NCI-H1105 treated with DMSO at 0.1 percent for 48 hours (cell line): ENCODE data around the gene RNF220.
"Not testable (repeated sequence)": the region's sequence is repeated elsewhere in the genome, so short reads cannot be mapped to it uniquely, and the experiment has no call there.

ENCODE experiments used
- DNase-seq: peaks from one replicate; lab custom pipeline; 2025; lab: John Stamatoyannopoulos, UW

The RNF220 gene

GRCh38 chr1:44654621-44655187 lies 249.6 kb downstream of the RNF220 start:
- DNase-seq: no peak

DNA sequence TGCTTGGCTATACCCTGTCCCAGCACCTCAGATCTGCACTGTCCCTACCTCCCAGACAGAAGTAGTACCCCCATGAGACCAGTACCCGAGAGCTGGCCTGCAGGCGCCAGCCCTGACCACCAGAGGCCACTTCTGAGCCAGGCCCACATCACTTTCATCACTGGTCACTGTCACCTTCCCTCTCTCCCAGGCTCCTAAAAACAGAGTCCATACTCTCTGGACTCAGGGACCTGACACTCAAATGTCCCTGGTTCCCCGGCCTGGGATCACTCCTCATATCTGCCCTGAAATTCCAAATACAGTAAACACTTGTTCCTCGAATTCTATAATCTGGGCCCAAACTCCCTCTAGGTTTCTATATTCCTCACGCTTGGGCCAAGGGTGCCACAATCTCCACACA lies 250.6 kb downstream of the RNF220 start:
- no peak for DNase-seq

GRCh38 chr1:44659566-44659965 lies 254.5 kb downstream of the RNF220 start:
- DNase-seq: no peak

DNA sequence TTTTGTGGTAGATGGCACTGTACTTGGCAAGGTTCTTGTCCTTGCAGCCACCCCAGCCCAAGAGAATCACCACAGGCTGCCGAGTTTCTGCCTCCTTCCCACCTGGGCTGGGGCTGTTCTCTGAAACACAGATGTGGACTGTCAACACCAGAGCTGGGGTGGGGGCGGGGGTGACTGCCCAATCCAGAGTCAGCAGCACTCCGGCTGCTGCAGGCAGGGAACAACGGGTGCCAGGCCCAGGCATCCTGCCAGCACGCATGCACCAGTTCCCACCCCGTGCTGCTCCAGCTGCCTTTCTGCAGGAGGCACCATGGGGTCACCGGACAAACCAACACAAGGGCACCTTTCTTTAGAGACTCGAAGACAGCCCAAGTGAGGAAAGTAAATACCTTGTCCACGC lies 255.1 kb downstream of the RNF220 start:
- peak; percentile 78 for DNase-seq

- no peak for DNase-seq
Measured at GRCh38 chr1:44661781-44662682, 257.0 kb downstream of the RNF220 start.

- no peak for DNase-seq
Measured at GRCh38 chr1:44662683-44663030, 257.6 kb downstream of the RNF220 start.

DNA sequence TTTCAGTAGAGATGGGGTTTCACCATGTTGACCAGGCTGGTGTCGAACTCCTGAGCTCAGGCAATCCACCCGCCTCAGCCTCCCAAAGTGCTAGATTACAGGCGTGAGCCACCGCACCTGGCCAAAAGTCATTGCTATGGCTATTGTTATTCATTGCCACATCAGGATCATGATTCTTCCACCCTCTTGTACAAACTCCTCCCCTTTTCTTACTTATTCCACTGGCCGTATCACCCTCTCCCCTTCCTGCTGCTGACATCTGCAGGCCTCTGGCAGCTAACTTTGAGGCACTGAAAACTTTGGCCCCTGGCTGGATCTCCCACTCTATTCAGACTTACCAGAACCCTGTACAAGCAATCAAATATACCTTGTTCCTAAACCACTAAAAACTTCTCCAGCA lies 258.4 kb downstream of the RNF220 start:
- no peak for DNase-seq

GRCh38 chr1:44664730-44665370 lies 259.8 kb downstream of the RNF220 start:
- DNase-seq: no peak

DNA sequence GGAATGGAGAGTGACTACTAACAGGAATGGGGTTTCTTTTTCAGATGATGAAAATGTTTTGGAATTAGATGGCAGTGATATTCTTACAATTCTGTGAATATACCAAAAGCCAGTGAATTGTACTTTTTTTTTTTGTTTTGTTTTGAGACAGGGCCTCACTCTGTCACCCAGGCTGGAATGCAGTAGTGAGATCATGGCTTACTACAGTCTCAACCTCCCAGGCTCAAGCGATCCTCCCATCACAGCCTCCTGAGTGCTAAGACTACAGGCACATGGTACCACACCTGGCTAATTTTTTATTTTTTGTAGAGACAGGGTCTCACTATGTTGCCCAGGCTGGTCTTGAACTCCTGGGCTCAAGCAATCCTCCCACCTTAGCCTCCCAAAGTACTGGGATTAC lies 261.7 kb downstream of the RNF220 start:
- DNase-seq: not testable (repeated sequence)

DNA sequence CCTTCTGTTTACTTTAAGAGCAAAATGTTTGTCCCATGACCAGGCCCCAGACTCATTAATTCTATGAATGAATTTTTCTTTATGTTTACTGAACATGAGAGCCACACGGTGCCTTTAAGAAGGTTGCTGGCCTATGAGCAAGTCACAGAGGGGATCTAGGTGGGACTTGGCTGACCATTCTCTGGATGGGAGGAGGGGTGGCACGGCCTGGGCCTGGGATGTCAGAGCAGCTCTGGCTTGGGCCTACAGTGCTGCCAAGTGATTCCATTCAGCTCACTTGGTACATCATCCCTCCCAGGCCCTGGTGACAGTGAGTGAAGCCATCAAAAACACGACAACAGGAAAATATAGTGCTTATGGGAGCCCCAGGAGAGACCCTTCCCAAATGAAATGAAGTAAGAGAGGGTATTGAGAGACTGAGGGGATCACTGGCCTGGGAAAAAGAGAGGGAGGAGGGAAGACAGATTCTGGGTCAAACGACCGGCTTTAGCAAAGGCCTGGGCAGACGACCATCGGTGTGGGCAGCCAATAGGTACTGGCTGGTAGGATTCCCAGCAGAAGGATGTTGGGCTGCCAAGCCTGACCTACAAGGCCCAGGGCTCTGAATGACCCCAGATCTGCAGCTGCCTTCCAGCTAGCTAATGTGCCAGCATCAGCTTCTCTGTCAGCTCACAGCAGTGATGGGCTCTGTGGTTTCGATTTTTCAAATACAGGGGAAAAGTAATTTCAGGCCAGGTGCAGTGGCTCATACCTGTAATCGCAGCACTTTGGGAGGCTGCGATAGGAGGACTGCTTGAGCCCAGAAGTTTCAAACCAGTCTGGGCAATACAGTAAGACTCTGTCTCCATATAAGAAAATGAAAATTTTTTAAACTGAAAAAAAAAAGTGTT lies 265.9 kb downstream of the RNF220 start:
- DNase-seq: no peak

DNA sequence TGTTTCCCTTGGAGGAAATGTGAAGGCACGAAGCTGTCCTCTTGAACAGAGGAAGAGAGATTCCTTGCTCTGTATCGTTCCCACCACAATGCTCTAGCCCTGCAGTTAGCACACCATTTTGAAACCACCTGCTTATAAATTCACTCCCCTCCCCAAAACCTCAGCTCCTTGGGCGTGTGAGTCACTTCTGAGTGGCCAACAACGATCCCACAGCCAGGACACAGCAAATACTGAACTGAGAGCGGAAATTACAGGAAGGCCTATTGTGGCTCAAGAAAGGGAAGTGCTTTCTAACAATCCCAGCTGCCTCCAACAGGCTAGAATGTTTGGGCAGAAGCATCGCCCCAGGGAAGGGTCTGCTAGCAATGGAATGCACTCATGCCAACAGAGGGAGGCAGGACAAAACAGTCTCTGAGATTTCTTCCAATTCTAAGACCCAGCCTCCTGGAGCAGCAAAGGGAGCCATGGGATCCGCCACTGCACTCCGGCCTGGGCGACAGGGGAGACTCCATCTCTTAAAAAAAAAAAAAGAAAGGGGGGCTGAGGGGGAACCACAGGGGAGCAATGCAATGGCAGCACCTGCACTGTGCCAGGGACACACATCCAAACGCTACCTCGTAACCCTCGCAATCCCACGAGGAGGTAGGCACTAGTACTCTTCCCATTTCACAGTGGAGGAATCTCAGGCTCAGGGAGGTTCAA lies 267.4 kb downstream of the RNF220 start:
- DNase-seq: no peak

DNA sequence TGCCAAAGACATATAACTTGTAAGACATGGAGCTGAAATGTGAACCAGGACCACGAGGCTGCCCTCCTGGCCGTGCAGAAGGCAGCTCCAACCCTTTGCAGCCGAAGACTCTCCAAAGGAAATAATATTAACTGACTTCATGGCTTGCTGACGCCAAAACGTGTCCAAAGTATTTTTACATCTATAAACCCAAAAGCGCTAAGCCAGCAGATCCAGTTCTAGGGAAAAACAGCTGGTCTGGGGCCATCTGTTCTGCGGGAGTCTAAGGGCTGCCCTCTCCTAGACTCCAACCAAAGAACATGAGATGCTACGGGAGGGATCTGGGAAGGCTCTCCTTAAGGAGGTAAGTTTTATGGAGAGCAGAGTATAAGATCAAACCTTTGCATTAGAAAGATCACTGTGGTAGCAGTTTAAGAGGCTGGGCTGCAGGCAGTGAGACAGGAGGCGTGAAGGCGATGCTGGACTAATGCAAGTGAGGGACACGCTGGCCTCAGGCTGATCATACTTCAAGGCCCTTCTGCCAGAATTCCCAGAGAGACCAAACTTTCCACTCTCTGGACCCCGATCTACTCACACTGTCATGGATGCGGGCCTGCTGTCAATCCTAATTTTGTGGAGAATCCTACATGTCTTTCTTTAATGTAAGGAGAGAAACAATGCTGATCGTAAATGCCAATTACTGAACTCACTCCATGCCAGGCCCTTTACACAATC lies 268.1 kb downstream of the RNF220 start:
- no peak for DNase-seq

- DNase-seq: peak; percentile 37
Measured at GRCh38 chr1:44673675-44674112, 268.6 kb downstream of the RNF220 start.

DNA sequence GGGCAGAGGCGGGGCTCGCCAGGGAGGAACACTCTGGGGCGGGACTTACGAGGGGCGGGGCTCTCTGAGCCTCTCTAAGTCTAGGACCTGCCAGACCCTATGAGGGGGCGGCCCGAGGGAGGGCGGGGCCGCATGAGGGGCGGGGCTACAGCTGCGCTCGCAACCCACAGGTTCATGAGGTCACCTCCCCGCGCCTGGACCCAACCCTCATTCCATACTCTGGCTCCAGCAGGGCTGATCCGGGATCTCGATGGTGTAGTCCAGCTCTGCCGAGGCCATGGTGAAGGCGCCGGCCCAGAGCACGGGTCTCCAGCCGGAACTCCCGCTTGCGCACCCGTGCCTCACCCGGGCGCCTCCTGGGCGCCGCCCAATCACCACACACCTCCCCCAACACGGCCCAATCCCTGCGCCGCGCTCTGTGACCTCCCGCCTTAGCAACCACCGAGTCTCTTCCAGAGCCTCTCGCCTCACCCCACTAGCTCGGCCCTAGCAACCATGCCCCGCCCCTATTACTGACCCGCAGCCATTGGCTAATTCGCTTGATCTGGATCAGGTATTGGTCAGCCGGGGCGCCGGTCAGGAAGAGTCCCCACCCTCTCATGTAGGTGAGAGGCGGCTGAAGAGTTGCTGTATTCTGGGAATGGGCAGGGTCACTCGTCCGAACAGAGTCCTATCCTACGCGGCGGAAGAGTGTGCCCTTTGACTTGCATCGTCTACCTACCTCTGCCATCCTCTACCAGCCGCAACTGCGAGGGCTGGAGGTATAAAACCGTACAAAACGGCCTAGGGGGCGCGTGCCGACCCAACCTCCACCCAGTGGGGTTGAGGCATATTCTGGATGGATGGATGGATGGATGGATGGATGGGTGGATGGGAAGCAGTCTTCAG lies 269.3 kb downstream of the RNF220 start, which contains the start of the genes ARMH1 and TMEM53:
ARMH1 (plus strand) TSS at position 602 of the 888 bp plus-strand sequence. CDS start 14,984 bp downstream, outside the sequence.
TMEM53 (minus strand) TSS at position 369 of the 888 bp plus-strand sequence; CDS start at position 279, 90 bp downstream.
- peak; percentile 99 for DNase-seq

DNA sequence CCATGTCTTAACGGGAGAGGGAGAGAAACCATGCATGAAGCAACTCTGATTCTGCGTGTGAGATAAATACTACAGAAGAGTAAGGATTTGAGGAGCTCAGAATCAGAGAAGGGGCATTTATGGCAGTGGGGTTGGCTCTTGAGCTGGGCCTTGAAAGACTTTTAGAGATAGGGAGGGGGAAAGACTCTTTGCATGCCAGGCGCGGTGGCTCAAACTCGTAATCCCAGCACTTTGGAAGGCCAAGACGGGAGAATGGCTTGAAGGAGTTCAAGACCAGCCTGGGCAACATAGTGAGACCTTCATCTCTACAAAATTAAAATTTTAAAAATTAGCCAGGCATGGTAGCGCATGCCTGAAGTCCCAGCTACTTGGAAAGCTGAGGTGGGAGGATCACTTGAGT lies 270.1 kb downstream of the RNF220 start:
- no peak for DNase-seq

DNA sequence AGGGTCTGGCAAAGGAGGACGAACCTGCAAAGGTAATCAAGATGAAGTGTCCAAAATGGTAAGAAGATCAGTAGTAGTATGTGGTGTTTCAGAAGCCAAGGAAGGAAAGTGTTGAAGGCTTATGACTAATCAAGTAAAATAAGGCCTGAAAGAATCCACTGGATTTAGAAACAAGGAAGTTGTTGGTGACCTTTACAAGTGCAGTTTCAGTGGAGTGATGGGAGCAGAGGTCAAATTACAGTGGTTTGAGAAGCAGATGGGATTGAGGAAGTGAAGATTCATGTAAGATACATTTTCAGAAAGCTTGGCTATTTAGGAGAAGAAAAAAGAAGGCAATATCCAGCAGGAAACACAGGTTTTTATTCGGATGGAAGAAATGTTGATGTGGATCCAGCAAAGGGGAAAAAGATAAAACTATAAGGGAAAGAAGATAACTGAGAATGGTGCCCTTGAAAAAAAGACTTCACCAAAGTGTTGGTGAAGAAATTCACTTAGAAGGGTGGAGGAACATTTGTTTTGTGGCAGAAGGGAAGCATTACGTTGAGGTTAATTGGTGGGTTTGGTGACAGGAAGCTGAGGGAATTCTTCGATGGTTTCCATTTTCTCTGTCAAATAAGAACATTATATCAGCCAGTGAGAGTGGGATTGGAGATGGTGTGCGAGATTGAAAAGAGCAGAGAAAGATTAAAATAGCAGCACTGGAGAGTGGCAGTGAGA lies 271.6 kb downstream of the RNF220 start:
- DNase-seq: no peak

- peak; percentile 10 for DNase-seq
Measured at GRCh38 chr1:44677201-44677766, 272.2 kb downstream of the RNF220 start.

- no peak for DNase-seq
Measured at GRCh38 chr1:44678120-44678519, 273.1 kb downstream of the RNF220 start.
